Neuron (in vitro differentiated cells): ENCODE results near the gene AKT1.

ENCODE experiments used
- H2AFZ ChIP-seq: one replicate; pipeline ENCODE4 v1.6.1; 2013; ENCODE audit warnings: low read depth, mild to moderate bottlenecking, inconsistent platforms, low read length, moderate library complexity
- H3K27me3 ChIP-seq: one replicate; pipeline ENCODE4 v1.6.1; 2013; ENCODE audit warnings: low read length; ENCODE audit not compliant: insufficient read depth
- H3K36me3 ChIP-seq: one replicate; pipeline ENCODE4 v1.6.1; 2013; ENCODE audit warnings: low read length; ENCODE audit not compliant: insufficient read depth
- H3K4me1 ChIP-seq: one replicate; pipeline ENCODE4 v1.6.1; 2013; ENCODE audit warnings: low read length; ENCODE audit not compliant: insufficient read depth
- H3K4me3 ChIP-seq: 2 replicates; pipeline ENCODE4 v1.5.1; 2013; ENCODE audit warnings: mild to moderate bottlenecking, low read length, moderate library complexity
- H3K9me3 ChIP-seq: one replicate; pipeline ENCODE4 v1.6.1; 2013; ENCODE audit warnings: low read length

AKT1 gene

GRCh38 chr14:104741803-104742251 lies 53.7 kb downstream of the AKT1 start:
- Histone ChIP-seq H3K9me3 (no peaks in the 10 kb centered on the region), H3K36me3 (peaks cover 3% of the 10 kb centered on the region), H3K4me1 (peaks cover 10% of the 10 kb centered on the region), H2AFZ (no peak overlapping the region), H3K27me3 (no peaks in the 10 kb centered on the region), H3K4me3 (no peak overlapping the region)

GRCh38 chr14:104741108-104741802 lies 54.3 kb downstream of the AKT1 start:
- Histone ChIP-seq H3K4me1 (peaks cover 10% of the 10 kb centered on the region), H2AFZ (no peak overlapping the region), H3K4me3 (no peak overlapping the region), H3K27me3 (no peaks in the 10 kb centered on the region), H3K9me3 (no peaks in the 10 kb centered on the region), H3K36me3 (peaks cover 3% of the 10 kb centered on the region)

DNA sequence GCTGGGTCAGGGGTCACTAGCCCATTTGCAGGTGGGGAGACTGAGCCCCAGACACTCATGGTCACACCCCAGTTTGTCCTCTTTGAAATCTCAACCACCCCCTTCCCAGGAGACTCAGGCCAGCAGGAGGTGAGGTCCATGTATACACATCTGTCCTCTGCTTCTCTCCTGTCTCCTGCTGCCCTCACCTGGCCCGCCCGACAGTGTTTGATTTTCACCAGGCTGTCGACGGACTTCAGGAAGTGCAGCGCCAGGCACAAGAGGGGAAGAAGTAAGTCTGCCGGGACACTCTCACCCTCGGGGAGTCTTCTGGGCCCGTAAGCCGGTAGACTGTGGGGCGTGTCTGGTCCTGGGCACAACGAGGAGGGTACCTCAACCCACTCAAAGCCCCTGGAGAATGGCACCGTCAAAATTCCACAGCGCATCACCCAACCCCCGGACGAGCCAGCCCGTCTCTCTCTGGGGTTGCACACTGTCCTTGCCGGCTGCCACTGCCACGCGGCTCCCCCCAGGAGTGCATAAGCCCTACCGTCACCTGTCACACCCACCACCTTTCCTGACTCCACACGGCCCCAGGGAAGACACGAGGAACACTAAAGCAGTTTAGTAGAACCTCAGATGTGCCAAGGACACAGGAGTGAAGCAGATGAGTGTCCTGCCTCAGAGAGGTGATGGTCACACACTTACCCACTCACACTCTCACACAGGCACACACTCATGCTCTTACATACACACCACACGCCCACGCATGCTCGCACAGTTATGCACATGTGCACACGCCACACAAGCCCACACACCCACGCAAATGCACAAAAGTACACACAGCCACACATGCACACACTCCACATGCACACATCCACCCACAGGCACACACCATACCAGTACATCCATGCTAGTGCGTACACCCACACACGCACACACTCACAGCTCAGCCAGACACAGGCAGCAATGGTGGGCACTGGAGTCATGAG lies 55.7 kb downstream of the AKT1 start:
- Histone ChIP-seq H3K4me1 (peaks cover 9% of the 10 kb centered on the region), H2AFZ (no peak overlapping the region), H3K4me3 (no peak overlapping the region), H3K9me3 (no peaks in the 10 kb centered on the region), H3K36me3 (peaks cover 3% of the 10 kb centered on the region), H3K27me3 (no peaks in the 10 kb centered on the region)

GRCh38 chr14:104739026-104739425 lies 56.5 kb downstream of the AKT1 start:
- peaks cover under 1% of the 10 kb centered on the region for H3K4me1 ChIP-seq
- peaks cover 3% of the 10 kb centered on the region for H3K36me3 ChIP-seq
- H3K4me3 ChIP-seq: no peak overlapping the region
- H3K27me3 ChIP-seq: no peaks in the 10 kb centered on the region
- H2AFZ ChIP-seq: no peak overlapping the region
- no peaks in the 10 kb centered on the region for H3K9me3 ChIP-seq

DNA sequence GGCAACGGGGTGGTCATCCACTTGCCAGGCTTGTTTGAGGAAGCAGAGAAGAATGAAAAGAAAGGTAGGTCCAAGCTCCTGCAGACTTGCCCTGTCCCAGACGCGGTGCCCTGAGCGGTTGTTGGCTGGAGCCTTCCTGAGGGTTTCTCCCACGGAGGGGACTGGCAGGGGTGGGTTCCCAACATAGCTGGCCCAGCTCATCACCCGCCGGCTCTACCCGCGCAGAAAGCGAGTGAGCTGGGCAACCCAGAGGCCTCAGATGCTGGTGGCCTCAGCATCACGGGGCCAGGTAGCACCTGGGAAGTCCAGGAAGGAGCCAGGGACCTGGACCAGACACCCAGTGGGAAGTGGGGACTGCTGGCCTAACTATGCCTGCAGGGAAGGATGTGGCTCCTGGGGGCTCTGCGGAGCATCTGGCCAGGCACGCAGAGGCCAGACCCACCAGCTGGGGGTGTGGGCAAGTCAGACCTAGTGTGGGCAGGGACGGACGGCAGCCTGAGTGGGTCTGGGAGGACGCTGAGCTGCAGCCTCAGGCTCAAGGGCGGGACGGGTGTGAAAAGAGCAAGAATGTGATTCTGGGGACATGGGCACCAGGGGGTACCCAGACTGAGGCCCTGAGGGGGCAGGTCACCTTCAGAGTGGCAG lies 57.1 kb downstream of the AKT1 start:
- H3K4me3 ChIP-seq: no peak overlapping the region
- H3K4me1 ChIP-seq: no peaks in the 10 kb centered on the region
- peaks cover 3% of the 10 kb centered on the region for H3K36me3 ChIP-seq
- no peak overlapping the region for H2AFZ ChIP-seq
- H3K27me3 ChIP-seq: no peaks in the 10 kb centered on the region
- H3K9me3 ChIP-seq: no peaks in the 10 kb centered on the region

GRCh38 chr14:104735830-104736642 lies 59.5 kb downstream of the AKT1 start:
- no peaks in the 10 kb centered on the region for H3K4me1 ChIP-seq
- H3K36me3 ChIP-seq: peaks cover 3% of the 10 kb centered on the region
- no peaks in the 10 kb centered on the region for H3K27me3 ChIP-seq
- H3K9me3 ChIP-seq: no peaks in the 10 kb centered on the region
- H2AFZ ChIP-seq: no peak overlapping the region
- H3K4me3 ChIP-seq: no peak overlapping the region

DNA sequence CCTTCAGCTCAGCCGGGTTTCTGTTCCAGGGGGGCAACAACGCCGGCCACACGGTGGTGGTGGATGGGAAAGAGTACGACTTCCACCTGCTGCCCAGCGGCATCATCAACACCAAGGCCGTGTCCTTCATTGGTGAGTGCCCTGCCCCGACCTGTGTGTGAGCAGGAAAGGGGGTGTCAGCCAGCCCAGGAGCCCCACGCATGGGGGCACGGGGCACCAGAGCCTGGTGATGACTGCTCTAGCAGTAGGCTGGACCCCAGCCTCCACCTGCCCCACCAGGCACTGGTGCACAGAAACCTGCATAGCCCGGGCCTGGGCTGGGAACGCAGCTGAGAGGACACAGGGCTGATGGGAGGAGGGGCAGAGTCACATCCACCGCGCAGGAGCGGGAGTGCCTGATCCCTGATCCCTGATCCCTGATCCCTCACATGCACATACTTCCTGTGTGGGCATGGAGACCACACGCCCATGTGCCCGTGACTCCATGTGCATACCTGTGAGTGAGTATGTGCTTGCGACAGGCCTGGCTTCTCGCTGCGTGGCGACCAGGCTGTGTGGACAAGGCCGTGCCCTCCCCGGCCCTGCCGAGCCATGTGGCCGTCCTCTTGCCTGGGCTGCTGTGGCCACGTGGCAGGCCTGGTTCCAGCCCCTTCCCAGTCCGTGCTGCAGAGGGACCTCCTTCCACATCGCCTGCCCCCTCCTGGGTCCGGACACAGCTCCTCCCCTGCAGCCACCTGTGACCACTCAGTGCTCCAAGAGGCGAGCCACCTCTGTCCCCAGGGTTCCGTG lies 60.4 kb downstream of the AKT1 start:
- Histone ChIP-seq H2AFZ (no peak overlapping the region), H3K4me3 (no peak overlapping the region), H3K27me3 (no peaks in the 10 kb centered on the region), H3K4me1 (no peaks in the 10 kb centered on the region), H3K36me3 (peaks cover 2% of the 10 kb centered on the region), H3K9me3 (no peaks in the 10 kb centered on the region)

DNA sequence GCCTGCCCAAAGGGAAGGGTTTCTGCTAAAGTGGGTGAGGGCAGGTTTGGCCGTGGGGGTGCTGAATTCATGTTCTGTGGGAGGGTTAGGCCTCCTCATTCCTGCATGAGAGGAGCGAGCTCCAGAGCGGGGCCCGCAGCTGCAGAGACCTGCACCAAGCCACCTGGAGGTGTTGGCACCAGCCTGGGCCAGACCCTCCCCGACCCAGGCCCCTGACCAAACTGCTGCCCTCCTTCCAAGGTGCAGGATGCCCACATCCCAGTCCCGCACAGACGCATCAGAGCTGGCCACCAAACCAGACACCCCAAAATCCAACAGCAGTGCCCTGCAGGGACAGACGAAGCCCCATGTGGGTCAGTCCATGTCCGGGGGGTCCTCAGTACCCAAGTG lies 61.0 kb downstream of the AKT1 start:
- H3K4me1 ChIP-seq: no peaks in the 10 kb centered on the region
- no peaks in the 10 kb centered on the region for H3K27me3 ChIP-seq
- H3K4me3 ChIP-seq: no peak overlapping the region
- H2AFZ ChIP-seq: no peak overlapping the region
- no peaks in the 10 kb centered on the region for H3K36me3 ChIP-seq
- H3K9me3 ChIP-seq: no peaks in the 10 kb centered on the region

DNA sequence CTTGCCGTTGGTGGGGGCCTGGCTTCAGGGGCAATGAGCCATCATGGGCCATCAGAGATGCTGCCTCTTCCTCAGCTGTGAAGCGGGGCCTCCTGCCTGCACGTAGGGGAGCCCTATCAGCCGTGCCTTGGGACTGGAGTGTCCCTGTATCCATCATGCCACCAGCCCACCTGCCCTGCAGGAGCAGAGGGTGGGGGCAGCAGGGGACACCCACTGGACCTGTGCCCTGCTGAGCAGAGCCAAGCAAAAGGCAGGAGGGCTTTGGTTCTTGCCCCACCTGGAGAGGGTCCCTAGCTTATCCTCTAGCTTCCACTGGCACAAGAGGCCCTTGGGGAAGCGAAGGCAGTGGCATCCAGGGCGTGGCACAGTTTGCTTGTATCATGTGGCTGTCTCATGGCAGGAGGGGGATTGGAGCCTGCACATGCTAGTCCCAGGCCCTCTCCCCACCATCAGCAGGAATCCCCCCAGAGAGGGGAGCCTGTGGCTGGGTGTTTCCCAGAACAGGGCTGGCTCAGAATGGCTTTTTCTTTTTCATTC lies 61.4 kb downstream of the AKT1 start:
- H3K4me1 ChIP-seq: no peaks in the 10 kb centered on the region
- H3K4me3 ChIP-seq: no peak overlapping the region
- no peaks in the 10 kb centered on the region for H3K36me3 ChIP-seq
- no peaks in the 10 kb centered on the region for H3K9me3 ChIP-seq
- H3K27me3 ChIP-seq: no peaks in the 10 kb centered on the region
- no peak overlapping the region for H2AFZ ChIP-seq

GRCh38 chr14:104732931-104733681 lies 62.4 kb downstream of the AKT1 start:
- Histone ChIP-seq H2AFZ (no peak overlapping the region), H3K4me3 (no peak overlapping the region), H3K36me3 (no peaks in the 10 kb centered on the region), H3K4me1 (no peaks in the 10 kb centered on the region), H3K9me3 (no peaks in the 10 kb centered on the region), H3K27me3 (no peaks in the 10 kb centered on the region)

GRCh38 chr14:104732355-104732804 lies 63.2 kb downstream of the AKT1 start:
- H2AFZ ChIP-seq: no peak overlapping the region
- H3K4me3 ChIP-seq: no peak overlapping the region
- H3K36me3 ChIP-seq: no peaks in the 10 kb centered on the region
- H3K9me3 ChIP-seq: no peaks in the 10 kb centered on the region
- no peaks in the 10 kb centered on the region for H3K4me1 ChIP-seq
- H3K27me3 ChIP-seq: no peaks in the 10 kb centered on the region
